ENCODE data around the gene ERVV-1. TPM values are rescaled to one million over a fixed set of nuclear protein-coding genes. Genes with fewer than 3 reads are reported as not detected.
"Not testable (repeated sequence)": the region's sequence is repeated elsewhere in the genome, so short reads cannot be mapped to it uniquely, and the experiment has no call there.

The ERVV-1 gene, protein sequence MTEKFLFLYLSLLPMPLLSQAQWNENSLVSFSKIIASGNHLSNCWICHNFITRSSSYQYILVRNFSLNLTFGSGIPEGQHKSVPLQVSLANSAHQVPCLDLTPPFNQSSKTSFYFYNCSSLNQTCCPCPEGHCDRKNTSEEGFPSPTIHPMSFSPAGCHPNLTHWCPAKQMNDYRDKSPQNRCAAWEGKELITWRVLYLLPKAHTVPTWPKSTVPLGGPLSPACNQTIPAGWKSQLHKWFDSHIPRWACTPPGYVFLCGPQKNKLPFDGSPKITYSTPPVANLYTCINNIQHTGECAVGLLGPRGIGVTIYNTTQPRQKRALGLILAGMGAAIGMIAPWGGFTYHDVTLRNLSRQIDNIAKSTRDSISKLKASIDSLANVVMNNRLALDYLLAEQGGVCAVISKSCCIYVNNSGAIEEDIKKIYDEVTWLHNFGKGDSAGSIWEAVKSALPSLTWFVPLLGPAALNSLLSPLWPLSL
- not detected for total RNA-seq

DNA sequence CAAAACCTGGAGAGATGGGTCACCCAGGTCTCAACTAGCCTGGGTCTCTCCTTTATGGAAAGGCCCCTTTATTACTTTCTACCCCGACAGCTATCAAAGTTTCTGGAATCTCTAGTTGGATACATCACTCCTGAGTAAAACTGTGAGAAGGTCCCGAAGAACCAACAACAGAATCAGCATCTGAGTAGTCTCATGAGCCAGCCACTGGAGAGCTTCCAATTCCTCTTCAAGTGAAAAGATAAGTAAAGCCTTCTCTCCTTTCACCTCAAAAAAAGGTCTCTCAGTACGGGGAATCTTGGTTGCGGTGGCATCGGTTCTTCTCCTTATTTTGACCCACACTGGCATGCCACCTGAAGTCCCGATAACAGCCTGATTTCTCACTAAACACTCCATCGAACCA, at the start of gene ERVV-1:
TSS of gene ERVV-1 (plus strand) at position 301 of the 400 bp plus-strand sequence. CDS start 170 bp downstream, outside the sequence.
- Mint-ChIP-seq H3K4me3 (no peak within 1 kb of the TSS), H3K9me3 (peaks cover 3% of the 10 kb centered on the region), H3K27ac (no peak within 1 kb of the TSS), H3K36me3 (no peaks in the 10 kb centered on the region), H3K27me3 (no peaks in the 10 kb centered on the region), H3K4me1 (ENCODE audit: low read depth in 2 of 2) (no peaks in the 10 kb centered on the region)
- DNase-seq (ENCODE audit: low spot score) (no peak), ATAC-seq (no peak)

DNA sequence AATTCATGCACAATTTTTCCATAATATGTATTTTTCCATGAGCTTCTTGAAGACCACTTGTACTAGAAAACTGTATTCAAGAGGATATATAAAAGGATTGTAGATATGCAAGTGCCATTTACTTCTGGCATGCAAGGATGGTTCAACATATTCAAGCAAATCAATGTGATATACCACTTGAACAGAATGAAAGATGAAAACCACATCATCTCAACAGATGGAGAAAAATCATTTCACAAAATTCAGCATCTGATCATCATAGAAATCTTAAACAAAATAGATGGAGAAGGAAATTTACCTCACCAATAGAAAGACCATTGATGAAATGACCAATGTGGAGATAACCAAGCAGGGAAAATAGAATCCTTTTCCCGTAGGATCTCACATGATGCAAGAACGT, 45.9 kb upstream of the ERVV-1 start:
- Mint-ChIP-seq H3K36me3 (peaks cover 35% of the 10 kb centered on the region), H3K27ac (no peak overlapping the region), H3K4me3 (no peak overlapping the region), H3K4me1 (ENCODE audit: low read depth in 2 of 2) (peaks cover 4 to 5% of the 10 kb centered on the region in 2 donors), H3K27me3 (peaks cover 3 to 8% of the 10 kb centered on the region in 2 donors), H3K9me3 (peaks cover 13% of the 10 kb centered on the region)
- no peak for DNase-seq (ENCODE audit: low spot score)
- ATAC-seq, result no peak

DNA sequence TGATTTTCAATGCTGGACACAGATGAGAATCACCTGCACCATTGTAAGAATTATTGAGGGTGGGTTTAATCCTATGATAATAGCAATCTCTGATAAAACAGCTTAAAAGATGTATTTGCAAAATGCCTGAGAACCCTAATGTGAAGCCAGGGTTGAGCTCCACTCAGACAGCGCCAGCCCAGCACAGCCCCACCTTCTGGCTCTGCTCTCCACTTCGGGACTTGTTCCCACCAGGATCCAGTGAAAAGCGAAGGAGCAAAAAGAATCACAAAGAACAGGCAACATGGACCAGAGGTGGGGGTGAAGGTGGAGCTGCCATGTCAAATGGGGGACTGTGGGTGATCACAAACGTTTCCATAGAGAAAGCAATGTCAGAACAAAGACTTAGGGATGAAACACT, 32.4 kb upstream of the ERVV-1 start:
- Mint-ChIP-seq H3K9me3 (peaks cover 3% of the 10 kb centered on the region), H3K27me3 (peaks cover 0 to 8% of the 10 kb centered on the region in 2 donors), H3K4me1 (ENCODE audit: low read depth in 2 of 2) (no peaks in the 10 kb centered on the region), H3K4me3 (no peak overlapping the region), H3K36me3 (peaks cover 16% of the 10 kb centered on the region), H3K27ac (peak overlapping the region in 1 of 2 donors; percentile 28)
- DNase-seq (ENCODE audit: low spot score) (no peak), ATAC-seq (no peak)

DNA sequence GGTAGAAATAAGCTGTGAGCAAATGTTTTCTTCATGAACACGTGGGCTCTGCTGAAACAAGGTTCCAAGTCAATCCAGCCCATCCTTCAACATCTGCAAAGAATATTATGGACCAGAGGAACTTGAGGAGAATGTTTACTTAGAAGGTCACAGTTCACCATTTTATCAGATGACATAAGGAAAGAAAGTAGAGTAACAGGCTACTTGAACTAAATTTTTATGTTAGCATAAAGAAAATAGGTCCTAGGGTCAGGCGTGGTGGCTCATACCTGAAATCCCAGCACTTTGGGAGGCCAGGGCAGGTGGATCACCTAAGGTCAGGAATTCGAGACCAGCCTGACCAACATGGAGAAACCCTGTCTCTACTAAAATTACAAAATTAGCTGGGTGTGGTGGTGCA, 30.6 kb upstream of the ERVV-1 start:
- not testable (repeated sequence) for ATAC-seq; H3K4me3 Mint-ChIP-seq; DNase-seq (ENCODE audit: low spot score); H3K27ac Mint-ChIP-seq; H3K9me3 Mint-ChIP-seq; H3K4me1 Mint-ChIP-seq (ENCODE audit: low read depth in 2 of 2); H3K27me3 Mint-ChIP-seq
- peaks cover 29% of the 10 kb centered on the region for H3K36me3 Mint-ChIP-seq

DNA sequence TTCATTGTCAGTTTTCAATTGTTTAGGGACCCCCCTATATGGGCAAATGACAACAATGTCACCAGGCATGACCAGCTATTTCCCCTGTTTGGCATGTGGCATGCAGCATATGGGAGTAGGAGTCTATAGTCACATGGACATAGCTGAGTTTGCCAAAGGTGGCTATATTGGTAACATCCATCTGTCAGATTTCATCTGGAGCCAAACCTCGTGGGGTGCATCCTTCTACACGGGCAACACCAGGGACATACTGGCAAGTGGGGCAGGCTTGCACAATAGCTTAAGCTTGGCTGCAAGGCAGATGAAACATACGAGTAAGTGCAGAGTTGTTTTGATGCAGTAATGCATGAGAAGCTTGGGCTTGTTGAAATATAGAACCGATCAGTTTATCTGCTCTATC, 26.5 kb upstream of the ERVV-1 start:
- no peak overlapping the region for H3K4me3 Mint-ChIP-seq

DNA sequence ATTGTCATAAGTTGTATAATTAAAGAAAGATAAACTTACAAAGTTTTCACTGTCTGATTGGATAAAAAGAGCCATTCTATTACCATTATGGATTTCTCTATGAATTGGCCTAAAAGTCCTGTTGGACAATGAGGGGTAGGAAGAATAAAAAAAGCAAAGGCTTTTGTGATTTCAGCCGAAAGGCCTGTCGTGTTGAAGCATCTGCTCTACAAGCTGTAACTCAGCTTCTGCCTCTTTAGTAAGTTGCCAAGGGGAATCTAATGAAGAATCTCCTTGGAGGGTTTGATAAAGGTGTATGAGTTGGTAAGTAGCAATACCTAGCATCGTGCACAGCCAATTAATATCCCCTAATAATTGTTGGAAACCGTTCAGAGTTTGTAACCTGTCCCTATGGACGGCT, 25.2 kb upstream of the ERVV-1 start:
- Mint-ChIP-seq H3K27me3 (peaks cover 3 to 12% of the 10 kb centered on the region in 2 donors), H3K27ac (no peak overlapping the region)
- ATAC-seq, result no peak

More for the DNA sequence above, 26.5 kb upstream of the ERVV-1 start:
- Mint-ChIP-seq H3K4me1 (ENCODE audit: low read depth in 2 of 2) (peaks cover 5 to 6% of the 10 kb centered on the region in 2 donors), H3K9me3 (peaks cover 12% of the 10 kb centered on the region), H3K36me3 (peaks cover 29% of the 10 kb centered on the region), H3K27me3 (peaks cover 3 to 7% of the 10 kb centered on the region in 2 donors), H3K27ac (no peak overlapping the region)
- ATAC-seq (no peak), DNase-seq (ENCODE audit: low spot score) (no peak)

DNA sequence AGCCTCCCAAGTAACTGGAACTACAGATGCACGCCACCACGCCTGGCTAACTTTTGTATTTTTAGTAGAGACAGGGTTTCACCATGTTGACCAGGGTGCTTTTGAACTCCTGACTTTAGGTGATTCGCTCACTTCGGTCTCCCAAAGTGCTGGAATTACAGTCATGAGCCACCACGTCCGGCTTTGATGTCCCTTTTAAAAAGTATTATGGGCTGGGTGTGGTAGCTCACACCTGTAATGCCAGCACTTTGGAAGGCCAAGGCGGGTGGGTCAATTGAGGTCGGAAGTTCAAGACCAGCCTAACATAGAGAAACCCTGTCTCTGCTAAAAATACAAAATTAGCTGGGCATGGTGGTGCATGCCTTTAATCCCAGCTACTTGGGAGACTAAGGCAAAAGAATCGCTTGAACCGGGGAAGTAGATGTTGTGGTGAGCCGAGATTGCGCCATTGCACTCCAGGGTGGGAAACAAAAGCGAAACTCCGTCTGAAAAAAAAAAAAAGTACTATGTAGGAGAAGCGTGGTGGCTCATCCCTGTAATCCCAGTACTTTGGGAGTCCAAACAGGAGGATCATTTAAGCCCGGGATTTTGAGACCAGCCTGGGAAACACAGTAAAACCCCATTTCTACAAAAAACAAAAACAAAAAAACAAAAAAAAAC, 22.8 kb upstream of the ERVV-1 start:
- H3K4me1 Mint-ChIP-seq (ENCODE audit: low read depth in 2 of 2), result peaks cover 9 to 14% of the 10 kb centered on the region in 2 donors
- H3K27me3 Mint-ChIP-seq, result peaks cover 3 to 12% of the 10 kb centered on the region in 2 donors
- DNase-seq (ENCODE audit: low spot score) (no peak), ATAC-seq (no peak)
- H3K4me3 Mint-ChIP-seq, result no peak overlapping the region
- peaks cover 24% of the 10 kb centered on the region for H3K36me3 Mint-ChIP-seq
- no peak overlapping the region for H3K27ac Mint-ChIP-seq
- H3K9me3 Mint-ChIP-seq, result peaks cover 9% of the 10 kb centered on the region

More for the DNA sequence above, 25.2 kb upstream of the ERVV-1 start:
- peaks cover 33% of the 10 kb centered on the region for H3K36me3 Mint-ChIP-seq
- H3K4me1 Mint-ChIP-seq (ENCODE audit: low read depth in 2 of 2), result peaks cover 9 to 11% of the 10 kb centered on the region in 2 donors
- DNase-seq (ENCODE audit: low spot score), result no peak
- H3K9me3 Mint-ChIP-seq, result peaks cover 12% of the 10 kb centered on the region
- no peak overlapping the region for H3K4me3 Mint-ChIP-seq

DNA sequence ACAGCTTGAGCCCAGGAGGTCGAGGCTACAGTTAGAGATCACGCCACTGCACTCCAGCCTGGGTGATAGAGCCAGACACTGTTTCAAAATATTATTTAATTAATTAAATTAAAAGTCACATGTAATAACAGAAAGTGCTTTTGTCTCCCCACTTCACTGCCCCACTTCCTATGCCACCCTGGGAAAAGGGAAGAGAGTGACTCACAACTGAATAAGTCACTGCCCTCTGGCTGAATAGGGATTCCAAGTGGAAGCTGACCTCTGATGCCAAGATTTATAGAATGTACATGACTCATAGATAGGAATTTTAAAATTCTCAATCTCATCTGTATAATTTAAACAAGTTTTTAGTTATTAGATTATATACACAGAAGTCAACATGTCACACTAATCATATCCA, 22.2 kb upstream of the ERVV-1 start:
- H3K27ac Mint-ChIP-seq, result no peak overlapping the region
- peaks cover 3 to 12% of the 10 kb centered on the region in 2 donors for H3K27me3 Mint-ChIP-seq
- peaks cover 9 to 14% of the 10 kb centered on the region in 2 donors for H3K4me1 Mint-ChIP-seq (ENCODE audit: low read depth in 2 of 2)
- peaks cover 9% of the 10 kb centered on the region for H3K9me3 Mint-ChIP-seq
- no peak for DNase-seq (ENCODE audit: low spot score)
- H3K36me3 Mint-ChIP-seq, result peaks cover 23% of the 10 kb centered on the region
- no peak for ATAC-seq
- H3K4me3 Mint-ChIP-seq, result no peak overlapping the region

DNA sequence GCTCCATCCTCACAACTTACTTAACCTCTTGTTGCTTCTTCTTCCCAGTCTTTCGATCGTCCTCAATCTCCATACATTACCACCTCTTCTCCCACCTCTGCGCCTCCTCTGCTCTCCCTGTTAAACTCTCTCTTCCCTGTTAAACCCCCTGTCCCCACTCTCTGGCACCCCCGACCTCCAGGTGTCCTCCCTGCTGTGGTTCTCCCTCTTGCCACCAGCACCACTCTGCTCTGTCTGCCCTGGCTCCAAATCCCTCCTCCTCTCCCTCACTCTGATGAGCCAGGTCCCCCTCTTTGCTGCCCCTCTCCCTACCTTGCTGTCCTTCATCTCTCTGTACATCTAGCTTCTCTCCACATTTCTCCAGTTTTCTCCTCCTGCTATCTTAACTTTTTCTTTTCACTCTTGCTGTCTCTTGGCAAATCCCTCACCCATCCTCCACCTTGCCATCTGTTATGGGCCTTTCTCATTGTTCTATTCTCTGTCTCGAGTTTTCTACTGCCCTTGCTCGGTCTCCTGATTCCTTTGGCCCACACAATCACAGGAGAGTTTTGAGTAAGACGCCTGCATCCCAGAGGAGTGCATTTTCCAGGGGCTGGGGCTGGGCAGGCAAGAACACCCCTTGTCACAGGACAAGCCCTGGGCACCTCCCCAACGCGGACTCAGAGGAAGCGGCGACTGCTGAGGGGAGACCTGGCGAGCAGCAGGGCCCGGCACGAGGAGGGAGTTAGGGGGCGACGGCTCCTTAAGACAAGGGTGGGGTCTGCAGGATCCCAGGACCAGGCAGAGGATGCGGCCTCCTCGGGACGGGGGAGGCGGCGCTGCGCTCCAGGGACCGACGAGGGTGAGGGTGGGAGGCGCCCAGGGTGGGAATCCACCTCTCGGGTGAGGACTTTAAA, 21.4 kb upstream of the ERVV-1 start:
- H3K36me3 Mint-ChIP-seq, result peaks cover 15% of the 10 kb centered on the region
- peaks cover 3 to 12% of the 10 kb centered on the region in 2 donors for H3K27me3 Mint-ChIP-seq
- peaks cover 9 to 14% of the 10 kb centered on the region in 2 donors for H3K4me1 Mint-ChIP-seq (ENCODE audit: low read depth in 2 of 2)
- peak overlapping the region; percentile 22 for H3K4me3 Mint-ChIP-seq
- H3K27ac Mint-ChIP-seq, result no peak overlapping the region
- H3K9me3 Mint-ChIP-seq, result peaks cover 3% of the 10 kb centered on the region
- no peak for ATAC-seq
- DNase-seq (ENCODE audit: low spot score), result no peak

DNA sequence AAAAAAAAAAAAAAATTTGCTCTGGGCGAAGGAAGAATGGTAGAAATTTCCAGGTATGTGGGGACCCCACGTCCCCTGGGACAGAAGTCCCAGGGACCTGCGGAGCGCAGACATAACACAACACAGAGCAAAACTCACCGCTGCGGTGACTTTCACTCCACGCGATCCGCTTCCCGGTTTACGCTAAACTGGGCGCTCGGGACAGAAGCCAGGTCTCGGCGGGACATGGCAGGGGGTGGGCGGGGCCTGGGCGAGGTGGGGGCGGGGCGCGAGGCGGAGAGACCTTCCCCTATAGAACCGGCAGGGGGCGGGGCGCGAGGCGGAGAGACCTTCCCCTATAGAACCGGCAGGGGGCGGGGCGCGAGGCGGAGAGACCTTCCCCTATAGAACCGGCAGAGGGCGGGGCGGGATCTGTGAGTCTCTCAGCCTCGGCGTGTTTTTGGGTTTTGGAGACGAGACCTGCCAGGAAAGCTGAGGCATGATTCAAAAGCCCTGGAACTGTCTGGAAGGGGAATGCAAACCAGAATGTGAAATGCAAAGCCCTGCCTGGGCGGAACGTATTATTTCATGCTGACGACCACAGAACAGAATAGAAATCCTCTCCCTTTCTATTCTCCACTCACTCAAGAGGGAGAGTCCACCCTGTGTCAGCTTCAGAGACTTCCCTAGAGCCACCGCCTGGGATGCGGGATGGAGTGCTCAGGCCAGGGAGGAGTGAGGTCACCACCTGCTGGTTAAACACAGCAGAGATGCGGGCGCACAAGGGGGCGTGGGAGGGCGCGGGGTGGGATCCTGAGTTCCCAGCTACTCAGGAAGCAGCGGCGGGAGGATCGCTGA, 20.2 kb upstream of the ERVV-1 start:
- Mint-ChIP-seq H3K27ac (no peak overlapping the region), H3K4me3 (peak overlapping the region; percentile 49), H3K4me1 (ENCODE audit: low read depth in 2 of 2) (peaks cover 9 to 14% of the 10 kb centered on the region in 2 donors), H3K27me3 (peaks cover 7 to 12% of the 10 kb centered on the region in 2 donors), H3K36me3 (peaks cover 10% of the 10 kb centered on the region), H3K9me3 (peaks cover 3% of the 10 kb centered on the region)
- ATAC-seq (peak; percentile 67 to 94), DNase-seq (ENCODE audit: low spot score) (peak; percentile 73)

DNA sequence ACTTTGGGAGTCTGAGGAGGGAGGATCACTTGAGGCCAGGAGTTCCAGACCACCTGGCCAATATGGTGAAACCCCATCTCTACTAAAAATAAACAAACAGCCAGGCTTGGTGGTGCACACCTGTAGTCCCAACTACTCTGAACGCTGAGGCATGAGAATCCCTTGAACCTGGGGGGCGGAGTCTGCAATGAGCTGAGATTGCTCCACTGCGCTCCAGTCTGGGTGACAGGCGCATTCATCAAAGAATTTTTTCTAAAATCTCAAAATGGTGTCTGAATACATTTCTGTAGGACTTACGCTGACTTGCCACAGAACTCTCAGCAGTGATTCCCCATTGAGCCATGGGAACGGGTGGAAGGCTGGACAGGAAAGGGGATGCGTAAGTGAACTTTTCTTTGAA, 18.0 kb upstream of the ERVV-1 start:
- Mint-ChIP-seq H3K9me3 (peaks cover 3% of the 10 kb centered on the region), H3K4me3 (no peak overlapping the region), H3K27me3 (peaks cover 12 to 13% of the 10 kb centered on the region in 2 donors), H3K36me3 (peaks cover 10% of the 10 kb centered on the region), H3K27ac (no peak overlapping the region), H3K4me1 (ENCODE audit: low read depth in 2 of 2) (peaks cover 9 to 14% of the 10 kb centered on the region in 2 donors)
- ATAC-seq (no peak), DNase-seq (ENCODE audit: low spot score) (no peak)

DNA sequence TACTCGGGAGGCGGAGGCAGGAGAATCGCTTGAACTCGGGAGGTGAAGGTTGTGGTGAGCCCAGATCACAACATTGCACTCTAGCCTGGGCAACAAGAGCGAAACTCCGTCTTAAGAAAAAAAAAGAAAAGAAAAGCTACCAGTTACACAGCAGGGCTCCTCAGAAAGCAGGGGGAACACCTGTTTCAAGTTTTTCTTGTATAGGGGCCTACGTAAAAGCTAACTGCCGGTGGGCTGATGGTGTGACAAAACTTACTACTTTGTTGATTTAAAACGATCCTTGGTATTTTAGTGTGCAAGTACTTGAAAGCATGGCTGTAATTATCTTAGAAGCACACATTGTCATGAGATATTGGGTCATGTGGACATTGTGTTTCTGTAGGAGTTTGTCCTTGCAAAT, 15.7 kb upstream of the ERVV-1 start:
- DNase-seq (ENCODE audit: low spot score) (no peak), ATAC-seq (no peak)
- H3K27me3 Mint-ChIP-seq, result peaks cover 0 to 10% of the 10 kb centered on the region in 2 donors
- no peaks in the 10 kb centered on the region for H3K36me3 Mint-ChIP-seq
- H3K4me3 Mint-ChIP-seq, result no peak overlapping the region
- no peak overlapping the region for H3K27ac Mint-ChIP-seq
- no peaks in the 10 kb centered on the region for H3K9me3 Mint-ChIP-seq
- peaks cover 0 to 3% of the 10 kb centered on the region in 2 donors for H3K4me1 Mint-ChIP-seq (ENCODE audit: low read depth in 2 of 2)
